KMS-11 (cell line): ENCODE results near the gene EPYC.

ENCODE experiments used
- H2AFZ ChIP-seq: fragments of 200-600 bp; sonication (generic); 2 replicates; pipeline ENCODE4 v1.6.1; 2016; ENCODE audit warnings: antibody characterized with exemption, mixed run types, low read depth
- H3K27ac ChIP-seq: fragments of 200-600 bp; sonication (generic); 2 replicates; pipeline ENCODE4 v1.6.1; 2016; ENCODE audit warnings: mild to moderate bottlenecking, mixed run types
- H3K27me3 ChIP-seq: fragments of 200-600 bp; sonication (generic); 2 replicates; pipeline ENCODE4 v1.6.1; 2017; ENCODE audit warnings: mild to moderate bottlenecking, low read depth, mixed run types, moderate library complexity; ENCODE audit not compliant: insufficient read depth
- H3K36me3 ChIP-seq: fragments of 200-600 bp; sonication (generic); 2 replicates; pipeline ENCODE4 v1.6.1; 2017; ENCODE audit warnings: mild to moderate bottlenecking, mixed run types; ENCODE audit not compliant: insufficient read depth
- H3K4me1 ChIP-seq: fragments of 200-600 bp; sonication (generic); 2 replicates; pipeline ENCODE4 v1.6.1; 2016; ENCODE audit warnings: mild to moderate bottlenecking, low read depth, mixed run types; ENCODE audit not compliant: poor library complexity, severe bottlenecking
- H3K4me2 ChIP-seq: fragments of 200-600 bp; sonication (generic); 2 replicates; pipeline ENCODE4 v1.7.0; 2016; ENCODE audit warnings: mild to moderate bottlenecking, mixed run types
- H3K4me3 ChIP-seq: fragments of 200-600 bp; sonication (generic); IDR thresholded peaks from 2 replicates; pipeline ENCODE4 v1.6.1; 2017; ENCODE audit warnings: low read depth, low read length, mixed read lengths; ENCODE audit not compliant: insufficient read depth
- H3K79me2 ChIP-seq: fragments of 200-600 bp; sonication (generic); 2 replicates; pipeline ENCODE4 v1.6.1; 2016; ENCODE audit warnings: low read depth, mixed run types; ENCODE audit not compliant: insufficient read depth
- H3K9ac ChIP-seq: fragments of 200-600 bp; sonication (generic); 2 replicates; pipeline ENCODE4 v1.6.1; 2016; ENCODE audit warnings: mild to moderate bottlenecking, mixed run types
- H4K20me1 ChIP-seq: fragments of 200-600 bp; sonication (generic); 2 replicates; pipeline ENCODE4 v1.6.1; 2016; ENCODE audit warnings: mild to moderate bottlenecking, mixed run types; ENCODE audit not compliant: insufficient read depth
- CTCF ChIP-seq: fragments of 200-600 bp; sonication (generic); conservative IDR thresholded peaks from 2 replicates; pipeline ENCODE4 v1.6.1; 2017; ENCODE audit warnings: low read depth, mild to moderate bottlenecking, antibody characterized with exemption, low read length, moderate library complexity, mixed read lengths

The EPYC gene

GRCh38 chr12:90936230-90937005 is 68.4 kb downstream of the EPYC start:
- Histone ChIP-seq H2AFZ (no peak overlapping the region), H3K79me2 (no peaks in the 10 kb centered on the region), H3K36me3 (no peaks in the 10 kb centered on the region), H3K4me3 (no peak overlapping the region), H3K27me3 (no peaks in the 10 kb centered on the region), H3K4me2 (no peak overlapping the region), H3K27ac (no peak overlapping the region), H3K4me1 (no peaks in the 10 kb centered on the region), H3K9ac (no peak overlapping the region), H4K20me1 (no peaks in the 10 kb centered on the region)
- no peak for TF ChIP-seq CTCF

GRCh38 chr12:90925562-90925961 is 79.2 kb downstream of the EPYC start:
- Histone ChIP-seq H3K27me3 (no peaks in the 10 kb centered on the region), H4K20me1 (no peaks in the 10 kb centered on the region), H3K4me3 (no peak overlapping the region), H2AFZ (no peak overlapping the region), H3K79me2 (no peaks in the 10 kb centered on the region), H3K4me2 (no peak overlapping the region), H3K4me1 (no peaks in the 10 kb centered on the region), H3K9ac (no peak overlapping the region), H3K36me3 (no peaks in the 10 kb centered on the region), H3K27ac (no peak overlapping the region)
- no peak for TF ChIP-seq CTCF

- Histone ChIP-seq H4K20me1 (no peaks in the 10 kb centered on the region), H3K27ac (no peak overlapping the region), H3K4me1 (no peaks in the 10 kb centered on the region), H3K4me3 (no peak overlapping the region), H3K36me3 (no peaks in the 10 kb centered on the region), H3K79me2 (no peaks in the 10 kb centered on the region), H2AFZ (no peak overlapping the region), H3K4me2 (no peak overlapping the region), H3K9ac (no peak overlapping the region), H3K27me3 (no peaks in the 10 kb centered on the region)
- TF ChIP-seq CTCF, result no peak
Measured at GRCh38 chr12:90924406-90924805, 80.4 kb downstream of the EPYC start.

- Histone ChIP-seq H3K4me2 (no peak overlapping the region), H3K79me2 (no peaks in the 10 kb centered on the region), H3K36me3 (no peaks in the 10 kb centered on the region), H3K27me3 (no peaks in the 10 kb centered on the region), H3K4me3 (no peak overlapping the region), H4K20me1 (no peaks in the 10 kb centered on the region), H3K27ac (no peak overlapping the region), H3K9ac (no peak overlapping the region), H2AFZ (no peak overlapping the region), H3K4me1 (no peaks in the 10 kb centered on the region)
- TF ChIP-seq CTCF, result no peak
Measured at GRCh38 chr12:90922145-90922627, 82.6 kb downstream of the EPYC start.
